ENCODE measurements around the gene ANKFN1.

- TF ChIP-seq CTCF (conservative IDR thresholded peaks at IDR 0.05 in 1 of 2, IDR thresholded peaks at IDR 0.05 in 1 of 2; ENCODE audit: extremely low read depth in 1 of 2, insufficient read depth in 1 of 2, low read depth in 1 of 2, low read length in 2 of 2) (no peak), EZH2 (IDR thresholded peaks at IDR 0.05; ENCODE audit: borderline replicate concordance, low read length) (no peak)
Observed at GRCh38 chr17:56173026-56173425, 19.8 kb downstream of the ANKFN1 start.
